COR-L47 (cell line): Measurements from ENCODE around the gene CNNM2.

ENCODE experiments used
- DNase-seq: peaks from one replicate; lab custom pipeline; 2025; lab: John Stamatoyannopoulos, UW

The CNNM2 gene

DNA sequence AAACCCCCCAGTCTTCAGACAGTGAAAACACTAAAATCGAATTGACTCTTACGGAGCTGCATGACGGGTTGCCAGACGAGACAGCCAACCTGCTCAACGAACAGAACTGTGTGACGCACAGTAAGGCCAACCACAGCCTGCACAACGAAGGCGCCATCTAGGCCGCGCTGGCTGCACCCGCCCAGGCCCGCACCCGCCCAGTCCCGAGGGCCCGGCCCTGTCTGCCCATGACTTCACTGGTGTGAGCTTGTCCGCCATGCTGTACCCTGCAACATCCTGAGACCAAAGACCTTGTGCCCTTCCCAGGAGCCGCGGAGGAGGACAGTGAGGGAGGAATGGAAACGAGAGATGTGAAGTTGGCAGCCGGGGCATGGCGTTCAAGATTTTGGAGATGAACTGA is 158.9 kb downstream of the CNNM2 start:
- DNase-seq, result no peak

DNA sequence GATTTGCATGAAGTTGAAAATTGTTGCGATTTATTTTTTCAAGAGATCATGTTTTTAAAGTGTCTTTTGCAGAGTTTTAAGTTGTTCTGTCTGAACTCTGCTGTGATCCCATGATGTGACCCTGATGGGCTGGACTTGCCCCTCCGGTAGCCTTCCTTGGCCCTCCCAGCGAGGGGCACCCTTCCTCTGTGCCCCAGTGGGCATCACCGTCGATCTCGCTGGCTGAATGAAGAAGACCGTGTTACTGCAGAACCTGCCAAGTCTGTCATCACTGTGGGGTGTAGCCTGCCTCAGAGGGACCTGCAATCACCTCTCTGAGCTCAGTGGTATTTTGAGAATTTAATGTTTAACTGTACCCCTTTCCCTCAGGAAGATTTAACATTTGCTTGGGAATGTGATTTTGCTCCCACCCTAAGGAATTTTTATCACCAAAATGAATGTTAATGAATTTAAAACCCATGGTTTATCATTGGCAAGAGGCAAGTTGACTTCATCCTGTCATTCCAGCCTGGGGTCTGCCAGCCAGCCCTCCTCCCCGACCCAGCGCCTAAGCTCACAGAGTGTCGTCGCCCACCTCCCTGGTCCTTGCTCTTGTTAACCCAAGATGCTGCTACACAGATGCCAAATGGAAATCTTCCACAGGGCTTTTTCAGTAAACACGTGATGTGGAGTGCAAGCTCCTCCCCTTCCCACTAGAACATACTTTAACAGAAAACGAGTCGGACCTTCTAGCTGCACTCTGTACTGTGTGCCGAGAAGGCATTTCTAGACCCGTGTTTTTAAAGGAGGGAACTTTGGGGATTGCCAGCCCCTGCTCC is 159.6 kb downstream of the CNNM2 start:
- no peak for DNase-seq

DNA sequence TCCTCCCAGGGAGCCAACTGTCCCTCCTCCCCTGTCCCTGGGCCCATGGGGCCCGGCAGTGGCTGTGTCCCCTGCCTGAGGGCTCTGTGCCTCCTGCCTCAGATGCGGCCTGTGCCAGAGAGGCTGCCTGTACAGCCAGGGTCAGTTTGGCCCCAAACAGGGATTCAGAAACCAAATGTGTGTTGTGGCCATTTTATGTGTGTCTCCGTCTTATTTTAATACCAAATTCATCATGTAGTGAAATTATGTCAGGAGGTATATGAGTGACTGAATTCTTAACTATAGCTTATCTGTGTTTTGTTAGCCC is 160.2 kb downstream of the CNNM2 start:
- no peak for DNase-seq

DNA sequence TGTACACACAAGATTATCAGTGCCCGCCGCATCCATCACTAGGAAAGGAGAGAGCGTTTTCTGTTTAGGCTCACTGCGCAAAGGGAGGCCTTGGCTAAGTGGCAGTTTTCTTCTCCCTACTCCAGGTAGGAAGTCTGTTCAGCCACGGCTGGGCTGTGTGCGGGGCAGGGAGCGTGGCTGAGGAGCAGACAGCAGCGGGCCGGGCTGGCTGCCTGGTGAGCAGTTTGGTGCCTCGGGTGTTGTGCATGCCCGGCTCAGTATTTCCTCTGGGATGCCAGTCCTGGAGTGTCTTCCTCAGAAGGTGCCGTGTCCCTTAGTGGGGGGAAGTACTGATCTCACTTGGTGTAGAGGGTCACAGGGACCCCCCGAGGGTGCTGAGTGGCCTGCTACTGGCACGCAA is 160.6 kb downstream of the CNNM2 start:
- no peak for DNase-seq

DNA sequence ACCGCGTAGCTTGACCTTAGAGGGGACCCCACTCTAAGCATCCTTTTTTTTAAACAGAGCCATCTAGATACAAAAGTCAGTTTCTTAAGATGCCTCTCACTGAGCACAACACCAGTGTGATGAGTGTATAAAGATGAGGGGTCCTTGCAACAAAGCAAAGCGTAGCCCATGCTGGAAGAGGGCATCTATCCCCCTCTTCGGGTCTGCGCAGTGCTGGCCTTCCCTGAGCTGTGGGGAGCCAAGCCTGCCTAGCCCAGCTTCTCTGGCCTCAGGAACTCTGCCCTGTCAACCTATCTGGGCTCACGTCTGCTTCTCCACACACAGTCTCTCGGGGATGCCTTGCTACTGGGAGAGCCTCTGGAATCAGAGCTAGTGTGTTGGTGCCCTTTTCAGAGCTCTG is 161.0 kb downstream of the CNNM2 start:
- DNase-seq, result no peak

DNA sequence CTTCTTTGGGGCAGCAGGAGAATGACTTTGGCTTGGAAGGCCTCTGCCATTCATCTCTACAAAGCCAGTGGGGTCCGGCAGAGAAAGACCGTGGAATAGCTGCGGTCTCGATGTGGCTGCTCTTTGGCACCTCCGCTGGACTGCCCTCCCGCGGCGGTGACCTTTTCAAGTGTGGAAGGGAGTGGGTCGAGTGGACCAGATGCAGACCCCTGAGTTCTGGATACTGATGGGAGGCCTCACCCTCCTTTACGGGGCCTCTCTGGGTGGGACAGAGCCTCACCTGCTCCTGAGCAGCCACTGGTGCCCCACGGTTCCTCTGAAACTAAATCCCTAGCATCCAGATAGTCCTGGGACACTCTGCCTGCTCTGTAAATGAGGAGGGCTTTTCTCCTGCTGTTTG is 161.9 kb downstream of the CNNM2 start:
- no peak for DNase-seq

DNA sequence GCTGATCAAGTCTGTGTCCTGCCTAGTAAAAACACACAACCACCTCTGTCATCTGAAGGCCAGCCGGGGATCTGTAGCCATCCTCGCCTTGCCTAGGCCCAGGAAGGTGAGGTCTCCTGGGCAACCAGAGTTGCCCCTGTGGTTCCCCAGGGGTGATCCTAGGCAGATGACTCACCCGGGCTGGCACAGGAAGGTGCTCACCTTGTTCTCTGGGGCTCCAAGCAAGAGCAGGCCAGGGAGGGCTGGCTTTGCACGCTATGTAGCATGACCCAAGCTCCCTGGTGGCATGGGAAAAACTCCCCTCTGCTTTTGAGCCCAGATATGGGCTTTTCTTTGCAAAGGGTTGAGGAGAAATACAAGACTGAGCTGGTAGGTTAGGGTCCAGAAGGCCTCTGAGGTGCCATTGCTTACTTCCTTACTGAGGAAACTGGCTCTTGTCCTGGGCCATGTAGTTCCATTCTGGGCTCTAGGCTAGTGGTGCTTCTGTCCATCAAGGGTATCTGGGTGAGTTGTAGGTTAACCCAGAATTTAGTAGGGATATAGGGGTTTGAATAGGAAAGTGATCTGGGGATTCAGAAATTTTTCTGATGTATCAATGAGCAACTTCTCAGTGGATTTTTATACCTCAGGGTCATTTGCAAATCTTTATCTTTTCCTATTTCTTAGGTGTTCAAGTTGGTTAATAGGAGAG is 162.9 kb downstream of the CNNM2 start:
- no peak for DNase-seq

DNA sequence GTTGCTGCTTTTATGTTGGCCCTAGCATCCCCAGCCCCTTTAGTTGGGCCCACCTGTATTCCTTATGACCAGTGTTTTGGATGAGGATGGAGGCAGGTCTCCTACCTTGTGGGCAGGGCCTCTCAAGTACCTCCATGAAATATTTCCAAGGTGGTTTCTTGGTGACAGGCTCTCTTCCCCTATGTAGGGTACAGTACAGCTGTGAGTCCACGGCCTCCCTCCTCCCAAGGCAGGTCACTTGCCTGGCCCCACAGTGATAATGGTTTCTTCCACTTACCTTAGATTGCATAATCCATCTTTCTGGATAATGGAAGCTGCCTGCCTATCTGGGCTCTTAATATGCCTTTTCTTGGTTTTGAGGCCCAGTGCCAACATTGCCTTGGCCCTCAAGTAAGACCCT is 164.6 kb downstream of the CNNM2 start:
- no peak for DNase-seq

DNA sequence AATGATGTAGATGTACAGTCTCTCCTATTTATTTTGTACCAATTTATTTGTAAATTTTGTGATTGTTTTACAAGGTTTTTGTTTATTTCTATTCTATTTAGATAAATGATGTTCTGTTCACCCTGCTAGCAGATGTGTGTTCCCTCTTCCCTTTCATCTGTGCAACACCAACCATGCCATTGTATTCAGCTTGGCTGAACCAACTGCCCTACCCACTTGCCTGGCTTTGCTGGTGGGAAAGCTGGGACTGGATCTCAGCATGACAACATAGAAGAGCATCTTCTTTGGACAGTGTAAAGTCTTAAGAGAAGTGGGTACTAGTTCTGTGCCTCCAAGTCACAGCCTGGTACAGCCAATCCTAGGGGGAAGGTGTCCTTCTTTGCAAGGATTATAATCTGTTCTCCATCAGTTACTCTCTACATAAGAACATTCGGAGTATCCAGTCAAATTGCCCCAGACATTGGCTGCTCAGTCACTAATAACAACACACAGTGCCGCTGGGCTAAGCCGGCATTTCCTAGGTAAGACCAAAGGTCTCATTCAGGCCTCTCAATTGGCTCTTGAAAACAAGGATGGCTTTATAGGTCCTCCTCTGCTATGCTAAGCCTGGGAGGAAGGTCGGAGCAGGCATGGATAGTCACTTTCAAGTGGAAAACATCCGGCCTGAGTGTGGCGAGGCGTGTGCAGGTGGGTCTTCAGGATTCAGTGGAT is 165.3 kb downstream of the CNNM2 start:
- DNase-seq, result no peak

DNA sequence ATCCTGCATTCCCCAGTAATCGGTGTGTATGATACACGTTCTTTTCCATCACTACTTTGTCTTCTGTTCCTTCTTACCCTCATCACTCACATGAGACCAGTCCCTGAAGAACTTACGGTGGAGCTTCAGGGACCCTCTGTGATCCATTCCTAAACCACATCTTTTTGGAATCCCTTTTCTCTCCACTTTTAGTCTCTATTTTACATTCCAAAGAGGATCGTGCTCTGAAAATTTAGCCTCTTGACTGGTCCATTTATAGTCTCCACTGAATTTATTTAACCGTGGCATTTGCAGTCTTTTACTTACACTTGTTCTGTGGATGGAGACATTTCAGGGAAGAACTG is 165.9 kb downstream of the CNNM2 start:
- no peak for DNase-seq

DNA sequence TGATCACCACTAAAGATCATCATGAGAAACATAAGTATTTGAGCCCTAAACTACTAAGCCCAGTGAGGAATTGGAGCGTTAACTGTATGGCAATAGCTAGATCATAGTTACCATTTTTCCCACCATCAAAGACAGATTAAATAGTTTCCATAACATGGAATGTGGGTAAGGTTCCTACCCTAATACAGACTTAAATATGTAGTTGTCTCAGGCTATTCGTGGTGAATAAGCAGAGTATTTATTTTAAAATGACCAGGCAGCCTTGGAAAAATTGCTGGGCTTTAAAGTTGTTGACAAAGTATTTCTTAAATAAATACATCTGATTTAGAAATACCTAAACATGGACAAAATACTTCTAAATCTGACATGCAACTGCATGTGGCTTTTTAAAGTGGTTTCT is 168.2 kb downstream of the CNNM2 start:
- no peak for DNase-seq

DNA sequence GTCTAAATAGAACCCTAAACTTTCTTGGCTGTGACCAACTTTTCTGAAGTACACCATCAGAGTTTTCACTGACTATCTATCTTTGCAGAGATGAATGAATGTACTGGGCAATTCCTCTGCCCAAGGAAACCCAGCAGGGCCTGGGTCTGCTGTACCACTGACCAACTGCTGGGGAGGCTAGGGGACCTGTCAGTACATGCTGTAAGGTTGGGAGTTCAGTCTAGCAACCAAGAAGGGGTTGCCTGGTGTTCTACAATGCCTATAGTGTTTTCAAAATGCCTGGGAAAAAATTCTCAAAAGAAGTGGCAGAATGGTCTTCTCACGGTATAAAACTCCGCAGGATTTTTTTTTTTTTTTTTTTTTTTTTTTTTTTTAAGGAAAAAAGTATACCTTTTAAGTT is 168.7 kb downstream of the CNNM2 start:
- DNase-seq, result no peak

DNA sequence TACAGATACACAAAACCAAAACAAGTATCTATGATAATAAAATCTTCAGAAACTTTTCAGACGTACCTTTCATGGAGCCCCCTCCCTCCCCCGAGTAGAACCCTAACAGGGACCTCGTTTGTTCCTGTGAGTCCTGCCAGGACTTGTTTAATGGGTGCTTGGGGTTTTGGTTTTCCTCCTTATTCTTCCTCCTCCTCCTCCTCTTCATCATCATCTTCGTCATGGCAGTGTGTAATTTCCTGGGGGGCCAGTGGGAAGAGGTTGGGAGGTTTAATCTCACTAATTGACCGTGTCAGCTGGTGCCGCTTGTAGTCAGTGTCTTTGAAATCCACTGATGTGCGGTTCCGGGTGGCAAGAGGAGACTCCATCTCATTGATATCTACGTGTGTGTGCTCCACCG is 171.4 kb downstream of the CNNM2 start:
- DNase-seq, result no peak

DNA sequence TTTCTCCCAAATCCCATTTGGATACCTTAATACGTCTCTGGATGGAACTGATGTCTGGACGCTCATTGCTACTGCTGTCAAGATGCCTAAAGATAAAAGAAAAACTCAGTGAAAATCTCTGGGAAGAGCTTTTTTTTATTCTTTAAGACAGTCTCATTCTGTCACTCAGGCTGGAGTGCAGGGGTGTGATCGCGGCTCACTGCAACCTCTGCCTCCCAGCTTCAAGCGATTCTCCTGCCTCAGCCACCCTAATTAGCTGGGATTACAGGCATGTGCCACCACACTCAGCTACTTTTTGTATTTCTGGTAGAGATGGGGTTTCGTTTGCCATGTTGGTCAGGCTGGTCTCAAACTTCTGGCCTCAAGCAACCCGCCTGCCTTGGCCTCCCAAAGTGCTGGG is 172.8 kb downstream of the CNNM2 start:
- no peak for DNase-seq

DNA sequence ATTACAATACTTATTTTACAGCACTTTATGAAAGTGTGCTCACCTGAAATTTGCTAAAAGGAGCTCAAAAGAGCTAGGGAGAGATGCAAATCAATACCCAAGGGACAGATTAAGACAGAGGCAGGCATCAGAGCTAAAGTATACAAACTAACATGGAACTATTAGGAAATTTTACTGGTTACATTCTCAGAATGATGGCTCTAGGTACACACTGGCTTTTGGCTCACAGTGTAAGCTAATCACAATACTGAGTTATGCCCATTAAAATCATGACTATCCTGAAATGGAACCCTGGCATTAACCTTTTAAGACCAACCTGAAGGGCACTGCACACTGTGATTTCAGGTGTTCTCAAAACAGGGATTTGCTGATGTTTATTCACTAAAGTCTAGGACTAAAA is 176.9 kb downstream of the CNNM2 start:
- no peak for DNase-seq

DNA sequence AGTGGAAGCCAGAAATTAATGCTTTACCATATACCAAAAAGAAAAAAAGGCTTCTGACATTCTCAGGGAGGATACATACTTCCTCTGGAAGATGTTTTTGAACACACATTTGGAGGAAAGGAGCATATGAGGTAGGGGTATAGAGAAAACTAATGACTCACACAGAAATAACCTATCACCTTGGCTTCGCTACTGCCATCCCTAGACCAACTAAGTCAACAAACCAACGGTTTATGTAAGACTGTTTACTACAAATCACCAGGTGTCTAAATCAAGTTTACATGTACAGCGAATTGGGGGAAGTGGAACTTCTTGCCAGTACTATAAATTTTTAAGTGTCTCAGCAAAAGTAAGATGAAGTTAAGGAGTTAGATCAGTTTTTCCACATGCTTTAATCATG is 178.0 kb downstream of the CNNM2 start:
- DNase-seq, result no peak

DNA sequence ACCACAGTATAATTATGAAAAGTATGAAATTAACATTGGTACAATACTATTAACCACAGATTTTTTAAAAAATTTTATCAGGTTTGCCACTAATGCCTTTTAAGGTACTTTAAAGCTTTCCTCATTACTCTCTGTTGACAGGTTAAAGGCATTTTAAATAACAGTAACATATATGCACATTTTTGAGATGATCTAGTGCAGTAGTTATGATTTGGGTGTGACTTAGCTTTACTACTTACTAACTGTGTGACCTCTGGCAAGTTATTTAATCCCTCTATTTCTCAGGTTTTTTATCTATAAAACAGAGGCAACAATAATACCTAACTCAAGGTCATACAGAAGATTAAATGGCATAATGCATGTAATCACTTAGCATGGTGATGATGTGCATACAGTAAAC is 180.1 kb downstream of the CNNM2 start:
- no peak for DNase-seq

DNA sequence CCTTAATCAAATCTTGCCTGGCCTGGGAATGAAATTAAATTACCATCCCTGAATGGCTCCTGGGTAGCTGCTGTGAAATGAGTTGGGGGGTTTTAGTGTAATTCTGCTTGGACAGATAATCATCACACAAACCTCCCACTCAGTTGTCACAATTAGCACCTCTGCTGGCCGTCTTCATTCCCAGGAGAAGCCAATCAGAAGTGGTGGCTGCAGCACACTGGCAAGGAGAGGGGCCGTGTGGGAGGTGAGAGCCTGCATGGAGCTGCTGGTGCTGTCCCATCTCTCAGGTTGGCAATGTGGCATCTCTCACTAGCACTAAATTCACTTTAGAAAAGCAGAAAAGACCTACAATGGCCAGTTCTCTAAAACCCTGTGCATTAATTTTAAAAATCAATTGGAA is 182.5 kb downstream of the CNNM2 start:
- DNase-seq, result no peak

DNA sequence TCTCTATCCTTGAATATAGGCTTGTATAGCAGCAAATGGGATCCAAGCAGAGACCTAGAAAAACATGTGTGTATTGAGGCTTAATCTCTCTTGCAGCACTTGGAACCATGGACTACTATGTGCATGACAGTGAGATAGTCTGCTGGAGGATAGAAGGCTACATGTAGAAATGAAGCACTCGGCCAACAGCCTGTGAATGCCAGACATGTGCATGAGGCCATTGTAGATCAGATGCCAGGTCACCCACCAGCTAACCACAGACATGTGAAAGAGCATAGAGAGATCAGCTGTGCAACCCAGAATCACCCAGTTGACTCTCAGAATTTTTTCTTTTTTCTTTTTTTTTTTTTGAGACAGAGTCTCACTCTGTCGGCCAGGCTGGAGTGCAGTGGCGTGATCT is 184.1 kb downstream of the CNNM2 start:
- DNase-seq, result no peak

DNA sequence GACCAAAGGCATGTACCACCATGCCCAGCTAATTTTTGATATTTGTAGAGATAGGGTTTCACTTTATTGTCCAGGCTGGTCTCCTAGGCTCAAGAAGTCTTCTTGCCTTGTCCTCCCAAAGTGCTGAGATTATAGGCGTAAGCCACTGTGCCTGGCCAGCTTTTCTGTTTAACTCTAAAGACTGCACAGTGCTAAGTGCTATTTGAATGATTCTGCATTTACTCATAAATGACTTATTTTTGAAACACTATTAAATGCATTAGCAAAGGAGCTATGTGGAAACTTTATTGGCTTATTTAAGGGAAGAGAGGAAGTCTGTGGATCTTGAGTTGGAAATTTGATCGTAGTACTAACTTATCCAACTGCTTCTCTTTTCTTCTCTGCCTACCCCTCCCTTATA is 185.9 kb downstream of the CNNM2 start:
- DNase-seq, result no peak

DNA sequence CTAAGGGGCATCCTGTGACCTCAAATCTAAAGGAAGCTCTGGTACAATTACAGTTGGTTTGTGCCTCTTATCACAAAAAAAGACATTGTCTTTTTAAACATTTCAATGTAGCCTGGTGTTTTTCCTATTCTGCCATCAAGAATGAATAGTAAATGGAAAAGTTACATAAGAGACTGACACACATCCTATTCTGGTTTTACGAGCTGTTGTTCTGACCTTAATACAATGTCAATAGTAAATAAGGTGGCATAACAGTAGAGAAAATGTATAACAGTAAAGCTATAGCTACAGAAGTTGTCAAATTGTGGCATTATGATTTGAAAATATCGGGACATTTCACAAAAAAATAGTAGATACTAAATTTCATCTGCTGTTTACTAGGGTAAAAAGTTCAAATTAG is 186.6 kb downstream of the CNNM2 start:
- DNase-seq, result no peak

DNA sequence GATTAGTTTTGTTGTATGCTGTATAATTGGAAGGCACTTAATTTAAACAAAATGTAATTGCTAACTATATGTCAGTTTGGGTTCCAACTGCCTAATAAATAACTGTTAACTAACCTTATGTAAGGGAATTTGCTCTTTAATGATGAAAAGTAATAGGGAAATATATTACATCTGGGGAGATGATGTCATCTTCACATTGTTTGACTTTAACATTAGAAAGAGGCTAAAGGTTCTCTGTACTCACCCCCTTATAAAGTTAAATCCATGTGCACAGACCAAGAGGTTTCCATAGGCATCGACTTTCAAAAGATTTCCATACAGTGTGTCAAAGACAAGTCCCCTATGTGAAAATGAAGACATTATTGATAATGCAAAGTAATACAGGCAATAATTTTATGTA is 187.4 kb downstream of the CNNM2 start:
- DNase-seq, result no peak

DNA sequence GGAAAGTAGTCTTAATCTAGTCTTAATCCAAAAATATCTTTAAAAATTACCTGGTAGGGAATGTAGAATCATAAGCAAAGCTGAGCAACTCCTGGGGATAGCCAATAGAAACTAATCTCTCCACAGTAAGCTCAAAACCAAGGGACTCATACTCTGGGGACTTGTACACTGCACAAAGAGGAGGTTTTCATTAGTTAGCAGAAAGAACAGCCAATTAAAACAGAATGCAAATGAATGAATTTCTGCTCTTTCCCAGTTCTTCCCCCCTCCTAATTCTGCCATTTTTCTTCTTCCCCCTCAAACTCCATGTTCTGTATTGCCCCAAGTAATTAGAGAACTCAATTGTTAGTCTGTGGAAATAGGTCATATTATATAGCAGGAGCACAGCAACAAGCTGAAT is 188.4 kb downstream of the CNNM2 start:
- DNase-seq, result no peak

DNA sequence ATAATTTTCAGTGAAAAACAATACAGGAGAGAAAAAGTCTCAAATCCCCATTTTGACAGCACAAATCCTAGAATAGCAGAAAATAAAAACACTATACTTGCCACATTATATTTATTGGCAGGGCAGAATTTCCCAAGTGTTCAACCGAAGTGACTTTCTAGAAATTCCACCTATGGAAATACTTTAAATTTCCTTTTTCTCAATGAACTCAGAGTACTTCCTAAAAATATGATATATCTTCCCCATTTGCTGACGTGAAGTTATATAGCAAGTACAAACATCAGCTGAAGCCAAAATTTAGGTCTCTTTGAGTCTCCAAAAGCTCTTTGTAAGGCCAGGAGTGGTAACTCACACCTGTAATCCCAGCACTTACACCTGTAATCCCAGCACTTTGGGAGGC is 191.7 kb downstream of the CNNM2 start:
- no peak for DNase-seq
